SU-DHL-6 (cell line): ENCODE results near the gene GHRHR.

Experiments used
- EZH2phosphoT487 ChIP-seq: fragments of 200-600 bp; sonication (generic), shearing (Covaris generic); conservative IDR thresholded peaks from 2 replicates; pipeline ENCODE4 v1.6.1; 2018; ENCODE audit warnings: mild to moderate bottlenecking, antibody characterized with exemption, low read length, moderate library complexity, mixed read lengths
- TF ChIP-seq, protein P1 (sequence below): fragments of 200-600 bp; sonication (generic); IDR thresholded peaks from one replicate; pipeline ENCODE4 v1.5.1; 2017; ENCODE audit warnings: antibody characterized with exemption, mild to moderate bottlenecking, low read length, moderate library complexity; ENCODE audit not compliant: insufficient read depth, poor library complexity, severe bottlenecking

GRCh38 chr7:30980194-30980593 lies 16.4 kb downstream of the GHRHR start:
- TF ChIP-seq, protein P1, sequence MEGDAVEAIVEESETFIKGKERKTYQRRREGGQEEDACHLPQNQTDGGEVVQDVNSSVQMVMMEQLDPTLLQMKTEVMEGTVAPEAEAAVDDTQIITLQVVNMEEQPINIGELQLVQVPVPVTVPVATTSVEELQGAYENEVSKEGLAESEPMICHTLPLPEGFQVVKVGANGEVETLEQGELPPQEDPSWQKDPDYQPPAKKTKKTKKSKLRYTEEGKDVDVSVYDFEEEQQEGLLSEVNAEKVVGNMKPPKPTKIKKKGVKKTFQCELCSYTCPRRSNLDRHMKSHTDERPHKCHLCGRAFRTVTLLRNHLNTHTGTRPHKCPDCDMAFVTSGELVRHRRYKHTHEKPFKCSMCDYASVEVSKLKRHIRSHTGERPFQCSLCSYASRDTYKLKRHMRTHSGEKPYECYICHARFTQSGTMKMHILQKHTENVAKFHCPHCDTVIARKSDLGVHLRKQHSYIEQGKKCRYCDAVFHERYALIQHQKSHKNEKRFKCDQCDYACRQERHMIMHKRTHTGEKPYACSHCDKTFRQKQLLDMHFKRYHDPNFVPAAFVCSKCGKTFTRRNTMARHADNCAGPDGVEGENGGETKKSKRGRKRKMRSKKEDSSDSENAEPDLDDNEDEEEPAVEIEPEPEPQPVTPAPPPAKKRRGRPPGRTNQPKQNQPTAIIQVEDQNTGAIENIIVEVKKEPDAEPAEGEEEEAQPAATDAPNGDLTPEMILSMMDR: no peak
- no peak for TF ChIP-seq EZH2phosphoT487
